Testis (tissue), 2 donors: Measurements from ENCODE around the gene LMBRD2.

ENCODE experiments used
- POLR2A ChIP-seq: fragments of 450-650 bp; IDR thresholded peaks from one replicate; pipeline ENCODE4 v1.6.1; 2017; ENCODE audit warnings: antibody characterized with exemption, mild to moderate bottlenecking, moderate library complexity
- TF ChIP-seq, protein P1 (sequence below), 3 experiments: fragments of 450-650 bp in 2 of 3; fragments of 200-600 bp in 1 of 3; sonication (generic) in 1 of 3; IDR thresholded peaks; one replicate each; pipeline ENCODE4 v1.5.1; 2016 to 2019; ENCODE audit warnings: antibody characterized with exemption in 3 of 3, mild to moderate bottlenecking in 2 of 3, moderate library complexity in 1 of 3

DNA sequence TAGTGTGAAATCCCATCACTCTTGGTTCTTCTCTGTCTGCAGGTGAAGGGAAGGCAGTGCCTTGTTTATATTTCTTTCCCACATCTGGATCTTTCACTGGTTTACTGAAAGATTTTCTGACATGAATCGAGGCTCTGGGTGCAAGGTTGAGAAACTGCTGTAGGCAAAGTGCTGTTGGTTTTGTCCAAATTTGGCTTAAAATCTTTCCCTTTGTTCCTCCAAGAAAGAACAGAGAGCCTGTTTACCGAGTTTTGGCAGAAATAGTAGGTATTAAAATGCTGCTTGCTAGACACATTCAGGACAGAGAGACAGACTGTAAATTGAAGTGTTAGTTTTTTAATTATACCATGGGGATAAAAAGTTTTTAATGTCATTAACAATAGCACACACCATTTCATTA, 21.7 kb upstream of the LMBRD2 start:
- TF ChIP-seq, protein P1, sequence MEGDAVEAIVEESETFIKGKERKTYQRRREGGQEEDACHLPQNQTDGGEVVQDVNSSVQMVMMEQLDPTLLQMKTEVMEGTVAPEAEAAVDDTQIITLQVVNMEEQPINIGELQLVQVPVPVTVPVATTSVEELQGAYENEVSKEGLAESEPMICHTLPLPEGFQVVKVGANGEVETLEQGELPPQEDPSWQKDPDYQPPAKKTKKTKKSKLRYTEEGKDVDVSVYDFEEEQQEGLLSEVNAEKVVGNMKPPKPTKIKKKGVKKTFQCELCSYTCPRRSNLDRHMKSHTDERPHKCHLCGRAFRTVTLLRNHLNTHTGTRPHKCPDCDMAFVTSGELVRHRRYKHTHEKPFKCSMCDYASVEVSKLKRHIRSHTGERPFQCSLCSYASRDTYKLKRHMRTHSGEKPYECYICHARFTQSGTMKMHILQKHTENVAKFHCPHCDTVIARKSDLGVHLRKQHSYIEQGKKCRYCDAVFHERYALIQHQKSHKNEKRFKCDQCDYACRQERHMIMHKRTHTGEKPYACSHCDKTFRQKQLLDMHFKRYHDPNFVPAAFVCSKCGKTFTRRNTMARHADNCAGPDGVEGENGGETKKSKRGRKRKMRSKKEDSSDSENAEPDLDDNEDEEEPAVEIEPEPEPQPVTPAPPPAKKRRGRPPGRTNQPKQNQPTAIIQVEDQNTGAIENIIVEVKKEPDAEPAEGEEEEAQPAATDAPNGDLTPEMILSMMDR (IDR thresholded peaks at IDR 0.05): no peak
- no peak for TF ChIP-seq POLR2A
